Spleen (tissue), 11 donors: Measurements from ENCODE around the gene RABGGTA. TPM values are rescaled to one million over a fixed set of nuclear protein-coding genes. Genes with fewer than 3 reads are reported as not detected.

Experiments
- DNase-seq: peaks from one replicate; pipeline ENCODE4 v3.0.0-alpha.2; 2020
- H3K27ac ChIP-seq, 8 donors: fragments of 200-600 bp; sonication (generic) in 7 of 8; 1 replicate in 4 of 8; 2 replicates in 4 of 8; pipeline versions ENCODE4 v1.5.0 to v1.8.0; 2016 to 2021; ENCODE audit warnings: inconsistent platforms in 4 of 8, mild to moderate bottlenecking in 4 of 8, moderate library complexity in 1 of 8
- H3K27me3 ChIP-seq, 7 donors: fragments of 200-600 bp; sonication (generic) in 6 of 7; replicated peaks in 1 of 7; 1 replicate in 4 of 7; 2 replicates in 3 of 7; pipeline versions ENCODE4 v1.5.0 to v1.8.0; 2016 to 2021; ENCODE audit warnings: inconsistent platforms in 3 of 7, mild to moderate bottlenecking in 1 of 7
- H3K36me3 ChIP-seq, 6 donors: fragments of 200-600 bp; sonication (generic) in 5 of 6; 1 replicate in 4 of 6; 2 replicates in 2 of 6; pipeline versions ENCODE4 v1.5.0 to v1.8.0; 2016 to 2021; ENCODE audit warnings: inconsistent platforms in 2 of 6
- H3K4me1 ChIP-seq, 6 donors: fragments of 200-600 bp; sonication (generic) in 5 of 6; 1 replicate in 3 of 6; 2 replicates in 3 of 6; pipeline versions ENCODE4 v1.5.0 to v1.8.0; 2016 to 2021; ENCODE audit warnings: inconsistent platforms in 3 of 6
- H3K4me3 ChIP-seq, 8 donors: fragments of 200-600 bp; sonication (generic) in 7 of 8; 1 replicate in 4 of 8; 2 replicates in 4 of 8; pipeline versions ENCODE4 v1.5.0 to v1.8.0; 2016 to 2021; ENCODE audit warnings: inconsistent platforms in 4 of 8, mild to moderate bottlenecking in 4 of 8, moderate library complexity in 2 of 8
- H3K9me3 ChIP-seq, 8 donors: fragments of 200-600 bp; sonication (generic) in 7 of 8; 1 replicate in 4 of 8; 2 replicates in 4 of 8; pipeline versions ENCODE4 v1.5.0 to v1.8.0; 2016 to 2021; ENCODE audit warnings: inconsistent platforms in 4 of 8
- POLR2A ChIP-seq, 3 donors: fragments of 450-650 bp; IDR thresholded peaks; one replicate each; pipeline ENCODE4 v1.5.1; 2017; ENCODE audit warnings: antibody characterized with exemption in 3 of 3, mild to moderate bottlenecking in 1 of 3
- POLR2AphosphoS5 ChIP-seq, 3 donors: sonication (generic); formaldehyde crosslinking; IDR thresholded peaks; one replicate each; pipeline ENCODE4 v1.5.1; 2017; ENCODE audit warnings: antibody characterized with exemption in 3 of 3
- WGBS, 5 donors: extraction: QIAGEN DNeasy Blood & Tissue Kit in 3 of 5; methylation state at CpG; one replicate each; pipeline versions ENCODE4 v1.1.5 to v1.1.7; 2013 to 2018; 5-methylcytosine and 5-hydroxymethylcytosine counted together
- intact Hi-C: fragments of 100-400 bp; cut with DNase I; formaldehyde crosslinking; loops from one replicate; pipeline ENCODE4 v1.15.0; 2023; ENCODE audit warnings: low total_unique reads
- polyA plus RNA-seq, 3 donors: library from polyadenylated mRNA; stranded (reverse); fragments of 200-250 nt; gene quantifications; one replicate each; pipeline ENCODE4 v1.2.1, GENCODE V29; 2013
- total RNA-seq, 7 donors: library from RNA; depleted of rRNA in 3 of 7; stranded (reverse); fragments of >200 nt in 3 of 7; fragmentation: NEBNext Ultra II Directional in 4 of 7; extraction: Animal tissue kit (Norgen Biotek cat#: 25700) in 4 of 7; gene quantifications; one replicate each; pipeline versions ENCODE4 v1.1.0 to v1.2.1, GENCODE V29; 2016 to 2021
- TF ChIP-seq, protein P1 (sequence below), 11 experiments: fragments of 200-600 bp in 7 of 11; fragments of 450-650 bp in 4 of 11; sonication (generic) in 4 of 11; IDR thresholded peaks in 8 of 11; conservative IDR thresholded peaks in 3 of 11; 1 replicate in 7 of 11; 2 replicates in 4 of 11; pipeline versions ENCODE4 v1.4.0 to v1.8.0; 2016 to 2021; ENCODE audit warnings: antibody characterized with exemption in 11 of 11, inconsistent platforms in 4 of 11, mild to moderate bottlenecking in 1 of 11
- donor health status: healthy with polysubstance abuse.
- donor health status: DM: no; HTN: no; CAD: no; lungs with moderate emphysema.
- donor health status: DM: no; HTN: no; CAD: no.
- donor health status: Bipolar disorder and iron deficiency.
- donor health status: healthy.
- donor health status: DM: no; HTN: no; CAD: no.
- donor health status: DM: yes; HTN: yes; CAD: no.

The RABGGTA gene
- total and polyA plus RNA-seq, 10 donors: 22.5 to 63.0 (median 47.0) TPM

DNA sequence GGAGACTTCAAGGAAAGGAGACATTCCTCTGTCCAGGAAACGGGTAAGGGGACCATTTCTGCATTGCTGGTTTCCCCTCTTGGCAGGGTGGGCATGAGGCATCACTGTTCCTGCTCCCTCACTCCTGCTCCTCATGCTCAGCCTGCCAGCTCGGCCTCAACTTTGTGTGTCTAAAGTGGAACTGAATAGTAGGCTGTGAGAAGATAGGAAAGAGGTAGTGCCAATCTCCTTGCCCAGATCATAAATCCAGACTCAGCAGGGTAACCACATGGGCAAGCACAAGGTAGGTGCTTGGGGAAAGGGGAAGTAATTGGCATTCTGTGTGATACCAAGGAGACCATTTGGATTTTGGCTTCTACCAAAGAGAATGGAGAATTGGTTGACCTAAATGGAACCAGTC, 42.5 kb upstream of the RABGGTA start:
- Histone ChIP-seq H3K36me3 (peaks cover 0 to 40% (median 0%) of the 10 kb centered on the region in 6 donors), H3K9me3 (no peaks in the 10 kb centered on the region), H3K4me1 (peaks cover 47 to 100% (median 84%) of the 10 kb centered on the region in 6 donors), H3K27me3 (no peaks in the 10 kb centered on the region), H3K4me3 (peak overlapping the region in 2 of 8 donors; percentile 9 to 87), H3K27ac (peak overlapping the region; percentile 91 to 98 (median 96))
- TF ChIP-seq POLR2AphosphoS5 (IDR thresholded peaks at IDR 0.05): peak in 1 of 3 donors; percentile 40
- TF ChIP-seq, protein P1, sequence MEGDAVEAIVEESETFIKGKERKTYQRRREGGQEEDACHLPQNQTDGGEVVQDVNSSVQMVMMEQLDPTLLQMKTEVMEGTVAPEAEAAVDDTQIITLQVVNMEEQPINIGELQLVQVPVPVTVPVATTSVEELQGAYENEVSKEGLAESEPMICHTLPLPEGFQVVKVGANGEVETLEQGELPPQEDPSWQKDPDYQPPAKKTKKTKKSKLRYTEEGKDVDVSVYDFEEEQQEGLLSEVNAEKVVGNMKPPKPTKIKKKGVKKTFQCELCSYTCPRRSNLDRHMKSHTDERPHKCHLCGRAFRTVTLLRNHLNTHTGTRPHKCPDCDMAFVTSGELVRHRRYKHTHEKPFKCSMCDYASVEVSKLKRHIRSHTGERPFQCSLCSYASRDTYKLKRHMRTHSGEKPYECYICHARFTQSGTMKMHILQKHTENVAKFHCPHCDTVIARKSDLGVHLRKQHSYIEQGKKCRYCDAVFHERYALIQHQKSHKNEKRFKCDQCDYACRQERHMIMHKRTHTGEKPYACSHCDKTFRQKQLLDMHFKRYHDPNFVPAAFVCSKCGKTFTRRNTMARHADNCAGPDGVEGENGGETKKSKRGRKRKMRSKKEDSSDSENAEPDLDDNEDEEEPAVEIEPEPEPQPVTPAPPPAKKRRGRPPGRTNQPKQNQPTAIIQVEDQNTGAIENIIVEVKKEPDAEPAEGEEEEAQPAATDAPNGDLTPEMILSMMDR (IDR thresholded peaks at IDR 0.05 in 8 of 11, conservative IDR thresholded peaks at IDR 0.05 in 3 of 11): no peak
- DNase-seq: peak; percentile 75
- WGBS, 5 donors: 20 to 53% (median 31%) methylated on average over 2 of the region's 2 CpGs
- intact Hi-C loops: no loop called here

DNA sequence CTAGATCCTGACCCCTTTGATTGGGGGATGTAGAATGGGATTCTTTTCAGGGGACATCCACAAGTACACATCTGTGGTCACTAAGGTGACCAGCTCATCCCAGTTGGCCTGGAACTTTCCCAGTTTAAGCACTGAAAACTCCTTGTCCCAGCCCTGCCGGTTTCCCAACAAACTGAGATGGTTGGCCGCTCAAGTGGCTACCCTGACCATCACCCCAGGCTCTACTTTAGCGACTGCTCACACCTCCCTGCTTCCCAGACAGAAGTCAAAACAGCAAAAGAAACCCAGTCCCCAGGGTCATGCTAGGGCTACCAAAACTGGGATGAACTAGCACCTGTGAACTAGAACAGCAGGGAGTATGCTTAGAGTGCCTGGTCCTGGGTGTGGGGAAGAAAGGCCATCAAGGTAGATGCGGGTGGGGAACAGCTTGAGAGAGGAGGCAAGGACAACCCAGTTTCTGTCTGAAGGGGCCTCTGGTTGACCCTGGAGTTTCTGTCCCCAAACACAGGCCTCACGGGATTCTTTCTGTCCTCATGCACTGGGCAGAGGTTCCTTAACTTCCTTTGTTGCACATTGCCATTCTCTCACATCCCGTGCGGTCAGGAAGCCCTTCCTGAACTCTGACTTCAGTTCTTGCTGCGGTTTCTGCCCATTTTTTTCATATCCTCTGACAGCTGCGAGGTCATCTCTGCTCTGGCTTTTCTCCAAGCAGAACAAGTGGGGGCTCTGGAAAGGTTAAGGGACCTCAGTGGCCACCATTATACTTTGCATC, 41.5 kb upstream of the RABGGTA start:
- intact Hi-C loops: no loop called here
- Histone ChIP-seq H3K9me3 (no peaks in the 10 kb centered on the region), H3K27me3 (no peaks in the 10 kb centered on the region), H3K36me3 (peaks cover 0 to 40% (median under 1%) of the 10 kb centered on the region in 6 donors), H3K4me1 (peaks cover 55 to 100% (median 91%) of the 10 kb centered on the region in 6 donors), H3K4me3 (peak overlapping the region in 4 of 8 donors; percentile 64 to 88 (median 83)), H3K27ac (peak overlapping the region; percentile 91 to 98 (median 96))
- WGBS, 5 donors: 16 to 25% (median 22%) methylated on average over 9 of the region's 9 CpGs
- TF ChIP-seq, protein P1 (IDR thresholded peaks at IDR 0.05 in 8 of 11, conservative IDR thresholded peaks at IDR 0.05 in 3 of 11): peak in 1 of 11 experiments; percentile 23
- TF ChIP-seq POLR2AphosphoS5 (IDR thresholded peaks at IDR 0.05) (peak in 2 of 3 donors; percentile 39 to 94), POLR2A (IDR thresholded peaks at IDR 0.05) (no peak)
- peak; percentile 86 for DNase-seq

DNA sequence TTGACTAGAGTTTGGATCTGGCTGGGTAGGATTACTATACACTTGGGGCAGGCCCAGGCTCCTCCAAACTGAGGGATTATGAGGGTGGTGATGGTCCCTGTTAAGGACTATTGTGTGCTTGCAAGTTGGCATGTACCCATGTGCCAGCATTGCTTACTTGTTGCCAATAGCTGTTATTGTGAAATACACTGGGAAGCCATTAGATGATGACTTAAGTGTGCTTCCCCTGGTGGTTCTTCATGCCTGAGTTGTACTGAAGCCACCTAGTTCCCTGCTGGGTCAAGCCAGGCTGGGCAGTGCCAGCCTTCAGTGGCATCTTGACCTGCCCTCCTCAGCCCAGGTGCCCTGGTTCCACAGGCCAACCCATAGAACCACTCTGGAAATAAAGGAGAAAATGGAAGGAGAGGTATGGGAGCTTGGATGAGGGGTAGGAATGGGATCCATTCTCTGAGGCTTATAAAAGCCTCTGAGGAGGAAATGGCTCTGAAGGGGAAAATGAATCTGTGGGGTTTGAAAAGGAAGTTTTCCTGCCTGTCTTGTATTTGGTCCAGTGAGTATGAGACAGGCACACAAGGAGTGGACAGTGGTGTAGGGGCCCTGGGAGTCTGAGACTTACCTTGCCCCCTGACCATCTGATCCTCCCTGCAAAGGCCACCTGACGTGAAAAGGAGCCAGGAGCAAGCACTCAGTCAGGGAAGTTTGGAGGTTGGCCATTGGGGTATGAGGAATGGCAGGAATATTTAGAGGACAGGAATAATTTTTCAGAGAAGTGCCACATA, 40.6 kb upstream of the RABGGTA start:
- H3K27ac ChIP-seq: peak overlapping the region; percentile 91 to 98 (median 96)
- H3K4me1 ChIP-seq: peaks cover 59 to 100% (median 93%) of the 10 kb centered on the region in 6 donors
- peak; percentile 75 for DNase-seq
- H3K9me3 ChIP-seq: no peaks in the 10 kb centered on the region
- H3K36me3 ChIP-seq: peaks cover 0 to 42% (median 9%) of the 10 kb centered on the region in 6 donors
- H3K27me3 ChIP-seq: no peaks in the 10 kb centered on the region
- intact Hi-C loops: no loop called here
- 53 to 77% (median 71%) methylated on average over 1 of the region's 1 CpG for WGBS, 5 donors
- peak overlapping the region; percentile 64 to 88 (median 76) for H3K4me3 ChIP-seq
- TF ChIP-seq POLR2AphosphoS5 (IDR thresholded peaks at IDR 0.05): no peak
- no peak for TF ChIP-seq POLR2A (IDR thresholded peaks at IDR 0.05)
- TF ChIP-seq, protein P1 (IDR thresholded peaks at IDR 0.05 in 8 of 11, conservative IDR thresholded peaks at IDR 0.05 in 3 of 11): peak in 1 of 11 experiments; percentile 23
